ENCODE measurements around the gene SLC26A8. TPM values are rescaled to one million over a fixed set of nuclear protein-coding genes. Genes with fewer than 3 reads are reported as not detected.

Gene SLC26A8
- total and polyA plus RNA-seq, 2 experiments from 2014 or later: 0.89 to 2.9 TPM

GRCh38 chr6:36064770-36065396 is 40.4 kb upstream of the SLC26A8 start:
- Histone ChIP-seq H3K36me3 (ENCODE audit: insufficient read depth) (no peaks in the 10 kb centered on the region), H3K4me3 (no peak overlapping the region), H3K79me2 (replicated peaks; ENCODE audit: insufficient read depth) (peaks cover 29% of the 10 kb centered on the region), H3K9me2 (ENCODE audit: insufficient read depth) (no peaks in the 10 kb centered on the region), H3F3A (replicated peaks; ENCODE audit: low read depth) (no peaks in the 10 kb centered on the region), H3K27me3 (ENCODE audit: insufficient read depth) (no peaks in the 10 kb centered on the region), H4K20me1 (replicated peaks; ENCODE audit: insufficient read depth) (0 out of 2 replicates have a peak, but pooled peaks cover 9% of the 10 kb centered on the region), H3K27ac (ENCODE audit: low read depth) (no peak overlapping the region), H3K4me2 (no peak overlapping the region), H2AFZ (no peak overlapping the region), H3K4me1 (ENCODE audit: insufficient read depth) (no peaks in the 10 kb centered on the region)
- DNase-seq (ENCODE audit: low spot score): no peak
- no peaks in the 10 kb centered on the region for H3K9me3 Mint-ChIP-seq
- H3K27ac Mint-ChIP-seq: no peak overlapping the region
- no peak overlapping the region for H3K4me3 Mint-ChIP-seq
- TF ChIP-seq, protein P1, sequence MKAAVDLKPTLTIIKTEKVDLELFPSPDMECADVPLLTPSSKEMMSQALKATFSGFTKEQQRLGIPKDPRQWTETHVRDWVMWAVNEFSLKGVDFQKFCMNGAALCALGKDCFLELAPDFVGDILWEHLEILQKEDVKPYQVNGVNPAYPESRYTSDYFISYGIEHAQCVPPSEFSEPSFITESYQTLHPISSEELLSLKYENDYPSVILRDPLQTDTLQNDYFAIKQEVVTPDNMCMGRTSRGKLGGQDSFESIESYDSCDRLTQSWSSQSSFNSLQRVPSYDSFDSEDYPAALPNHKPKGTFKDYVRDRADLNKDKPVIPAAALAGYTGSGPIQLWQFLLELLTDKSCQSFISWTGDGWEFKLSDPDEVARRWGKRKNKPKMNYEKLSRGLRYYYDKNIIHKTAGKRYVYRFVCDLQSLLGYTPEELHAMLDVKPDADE (IDR thresholded peaks at IDR 0.05): no peak
- no peak for TF ChIP-seq JUNB (IDR thresholded peaks at IDR 0.05; ENCODE audit: unreplicated experiment)
- TF ChIP-seq, protein P2, sequence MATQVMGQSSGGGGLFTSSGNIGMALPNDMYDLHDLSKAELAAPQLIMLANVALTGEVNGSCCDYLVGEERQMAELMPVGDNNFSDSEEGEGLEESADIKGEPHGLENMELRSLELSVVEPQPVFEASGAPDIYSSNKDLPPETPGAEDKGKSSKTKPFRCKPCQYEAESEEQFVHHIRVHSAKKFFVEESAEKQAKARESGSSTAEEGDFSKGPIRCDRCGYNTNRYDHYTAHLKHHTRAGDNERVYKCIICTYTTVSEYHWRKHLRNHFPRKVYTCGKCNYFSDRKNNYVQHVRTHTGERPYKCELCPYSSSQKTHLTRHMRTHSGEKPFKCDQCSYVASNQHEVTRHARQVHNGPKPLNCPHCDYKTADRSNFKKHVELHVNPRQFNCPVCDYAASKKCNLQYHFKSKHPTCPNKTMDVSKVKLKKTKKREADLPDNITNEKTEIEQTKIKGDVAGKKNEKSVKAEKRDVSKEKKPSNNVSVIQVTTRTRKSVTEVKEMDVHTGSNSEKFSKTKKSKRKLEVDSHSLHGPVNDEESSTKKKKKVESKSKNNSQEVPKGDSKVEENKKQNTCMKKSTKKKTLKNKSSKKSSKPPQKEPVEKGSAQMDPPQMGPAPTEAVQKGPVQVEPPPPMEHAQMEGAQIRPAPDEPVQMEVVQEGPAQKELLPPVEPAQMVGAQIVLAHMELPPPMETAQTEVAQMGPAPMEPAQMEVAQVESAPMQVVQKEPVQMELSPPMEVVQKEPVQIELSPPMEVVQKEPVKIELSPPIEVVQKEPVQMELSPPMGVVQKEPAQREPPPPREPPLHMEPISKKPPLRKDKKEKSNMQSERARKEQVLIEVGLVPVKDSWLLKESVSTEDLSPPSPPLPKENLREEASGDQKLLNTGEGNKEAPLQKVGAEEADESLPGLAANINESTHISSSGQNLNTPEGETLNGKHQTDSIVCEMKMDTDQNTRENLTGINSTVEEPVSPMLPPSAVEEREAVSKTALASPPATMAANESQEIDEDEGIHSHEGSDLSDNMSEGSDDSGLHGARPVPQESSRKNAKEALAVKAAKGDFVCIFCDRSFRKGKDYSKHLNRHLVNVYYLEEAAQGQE (IDR thresholded peaks at IDR 0.05; ENCODE audit: unreplicated experiment): no peak
- no peak for TF ChIP-seq CTCF (conservative IDR thresholded peaks at IDR 0.05; ENCODE audit: low read depth in 2 of 2)
- TF ChIP-seq ZNF331 (CRISPR knock-in tag; IDR thresholded peaks at IDR 0.05; ENCODE audit: low read depth): no peak
- no peak for TF ChIP-seq ZNF462 (CRISPR knock-in tag; IDR thresholded peaks at IDR 0.05)
- no peak for TF ChIP-seq EZH2 (IDR thresholded peaks at IDR 0.05; ENCODE audit: low read depth, unreplicated experiment)
- TF ChIP-seq POLR2AphosphoS5 (IDR thresholded peaks at IDR 0.05; ENCODE audit: low read depth): no peak
- TF ChIP-seq NANOG (IDR thresholded peaks at IDR 0.05; ENCODE audit: borderline replicate concordance): no peak
- no peak for TF ChIP-seq STAT1 (IDR thresholded peaks at IDR 0.05; ENCODE audit: unreplicated experiment)
- no peak for TF ChIP-seq EZH2phosphoT487 (IDR thresholded peaks at IDR 0.05; ENCODE audit: unreplicated experiment)
- no peaks in the 10 kb centered on the region for H3K4me1 Mint-ChIP-seq
- H3K27me3 Mint-ChIP-seq (ENCODE audit: insufficient read depth, low read depth, poor library complexity): no peaks in the 10 kb centered on the region
- H3K36me3 Mint-ChIP-seq (ENCODE audit: low read depth): peaks cover 3% of the 10 kb centered on the region; the same call in 1 of the 3 replicates
- no peak for ATAC-seq

Data from GM23338 (cell line).